Tibial nerve (tissue), 4 donors: Measurements from ENCODE around the gene KIF25. TPM values are rescaled to one million over a fixed set of nuclear protein-coding genes. Genes with fewer than 3 reads are reported as not detected.

Experiments
- DNase-seq, 2 donors: peaks; one replicate each; pipeline ENCODE4 v3.0.0-alpha.2; 2019; ENCODE audit warnings: low spot score in 2 of 2
- H3K27ac ChIP-seq, 4 donors: fragments of 200-600 bp; sonication (generic) in 3 of 4; one replicate each; pipeline ENCODE4 v1.5.1; 2017 to 2019; ENCODE audit warnings: mild to moderate bottlenecking in 1 of 4
- H3K27me3 ChIP-seq, 2 donors: fragments of 200-600 bp; sonication (generic) in 1 of 2; one replicate each; pipeline versions ENCODE4 v1.5.1 to v1.6.0; 2017 to 2019
- H3K36me3 ChIP-seq, 3 donors: fragments of 200-600 bp; sonication (generic); one replicate each; pipeline ENCODE4 v1.5.1; 2018 to 2019
- H3K4me1 ChIP-seq, 4 donors: fragments of 200-600 bp; sonication (generic) in 3 of 4; one replicate each; pipeline ENCODE4 v1.5.1; 2017 to 2019
- H3K4me3 ChIP-seq, 4 donors: fragments of 200-600 bp; sonication (generic) in 3 of 4; one replicate each; pipeline ENCODE4 v1.5.1; 2017 to 2019; ENCODE audit warnings: mild to moderate bottlenecking in 1 of 4, moderate library complexity in 1 of 4
- H3K9me3 ChIP-seq, 4 donors: fragments of 200-600 bp; sonication (generic) in 3 of 4; one replicate each; pipeline ENCODE4 v1.5.1; 2017 to 2019
- EP300 ChIP-seq, 2 donors: sonication (generic); formaldehyde crosslinking; IDR thresholded peaks; one replicate each; pipeline ENCODE4 v1.6.1; 2017; ENCODE audit warnings: antibody characterized with exemption in 2 of 2, mild to moderate bottlenecking in 1 of 2
- POLR2A ChIP-seq, 2 donors: fragments of 450-650 bp; IDR thresholded peaks; one replicate each; pipeline ENCODE4 v1.6.1; 2017; ENCODE audit warnings: antibody characterized with exemption in 2 of 2, mild to moderate bottlenecking in 2 of 2, moderate library complexity in 2 of 2
- WGBS, 2 donors: methylation state at CpG; one replicate each; pipeline ENCODE4 v1.1.5; 2018; 5-methylcytosine and 5-hydroxymethylcytosine counted together
- total RNA-seq, 4 donors: library from RNA; depleted of rRNA; stranded (reverse); fragments of >200 nt; gene quantifications; one replicate each; pipeline ENCODE4 v1.1.0, GENCODE V29; 2016
- TF ChIP-seq, protein P1 (sequence below), 5 experiments: fragments of 200-600 bp in 3 of 5; fragments of 450-650 bp in 2 of 5; sonication (generic) in 3 of 5; IDR thresholded peaks; one replicate each; pipeline ENCODE4 v1.5.1; 2016 to 2019; ENCODE audit warnings: antibody characterized with exemption in 5 of 5, mild to moderate bottlenecking in 3 of 5, moderate library complexity in 2 of 5

KIF25 gene
- total RNA-seq, 4 donors from 2014 or later, result not detected

DNA sequence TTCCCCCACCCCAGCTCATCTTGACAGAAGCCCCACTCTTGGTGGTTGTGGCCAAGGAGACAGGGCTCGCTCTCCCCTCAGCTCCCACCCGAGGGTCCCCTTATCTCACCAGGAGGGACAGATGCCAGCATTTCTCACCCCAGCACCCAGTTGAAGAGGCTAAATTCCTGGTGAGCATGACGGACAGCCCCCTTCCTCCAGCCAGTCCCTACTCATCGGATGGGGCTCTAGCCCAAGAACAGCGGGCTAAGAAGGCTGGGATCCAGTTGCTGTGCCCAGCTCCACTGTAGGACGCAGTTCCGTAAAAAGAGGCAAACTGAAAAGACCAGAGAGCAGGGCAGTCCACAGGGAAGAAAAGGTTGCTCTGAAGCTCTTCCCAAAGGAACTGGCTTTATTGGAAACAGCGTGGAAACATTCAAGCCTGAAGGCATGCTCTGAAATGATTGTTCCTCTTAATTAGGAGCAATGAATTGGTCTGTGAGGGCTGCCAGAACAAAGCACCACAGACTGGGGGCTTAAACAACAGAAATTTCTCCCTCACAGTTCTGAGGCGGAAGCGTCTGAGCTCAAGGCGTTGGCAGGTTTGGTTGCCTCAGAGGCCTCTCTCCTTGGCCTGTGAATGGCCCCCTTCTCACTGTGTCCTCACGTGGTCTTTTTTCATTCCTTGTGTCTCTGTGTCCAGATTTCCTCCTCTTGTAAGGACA, 17.9 kb upstream of the KIF25 start:
- H3K4me1 ChIP-seq, result peaks cover 0 to 7% (median 0%) of the 10 kb centered on the region in 4 donors
- TF ChIP-seq, protein P1, sequence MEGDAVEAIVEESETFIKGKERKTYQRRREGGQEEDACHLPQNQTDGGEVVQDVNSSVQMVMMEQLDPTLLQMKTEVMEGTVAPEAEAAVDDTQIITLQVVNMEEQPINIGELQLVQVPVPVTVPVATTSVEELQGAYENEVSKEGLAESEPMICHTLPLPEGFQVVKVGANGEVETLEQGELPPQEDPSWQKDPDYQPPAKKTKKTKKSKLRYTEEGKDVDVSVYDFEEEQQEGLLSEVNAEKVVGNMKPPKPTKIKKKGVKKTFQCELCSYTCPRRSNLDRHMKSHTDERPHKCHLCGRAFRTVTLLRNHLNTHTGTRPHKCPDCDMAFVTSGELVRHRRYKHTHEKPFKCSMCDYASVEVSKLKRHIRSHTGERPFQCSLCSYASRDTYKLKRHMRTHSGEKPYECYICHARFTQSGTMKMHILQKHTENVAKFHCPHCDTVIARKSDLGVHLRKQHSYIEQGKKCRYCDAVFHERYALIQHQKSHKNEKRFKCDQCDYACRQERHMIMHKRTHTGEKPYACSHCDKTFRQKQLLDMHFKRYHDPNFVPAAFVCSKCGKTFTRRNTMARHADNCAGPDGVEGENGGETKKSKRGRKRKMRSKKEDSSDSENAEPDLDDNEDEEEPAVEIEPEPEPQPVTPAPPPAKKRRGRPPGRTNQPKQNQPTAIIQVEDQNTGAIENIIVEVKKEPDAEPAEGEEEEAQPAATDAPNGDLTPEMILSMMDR (IDR thresholded peaks at IDR 0.05), result no peak
- TF ChIP-seq POLR2A (IDR thresholded peaks at IDR 0.05) (no peak), EP300 (IDR thresholded peaks at IDR 0.05) (no peak)

DNA sequence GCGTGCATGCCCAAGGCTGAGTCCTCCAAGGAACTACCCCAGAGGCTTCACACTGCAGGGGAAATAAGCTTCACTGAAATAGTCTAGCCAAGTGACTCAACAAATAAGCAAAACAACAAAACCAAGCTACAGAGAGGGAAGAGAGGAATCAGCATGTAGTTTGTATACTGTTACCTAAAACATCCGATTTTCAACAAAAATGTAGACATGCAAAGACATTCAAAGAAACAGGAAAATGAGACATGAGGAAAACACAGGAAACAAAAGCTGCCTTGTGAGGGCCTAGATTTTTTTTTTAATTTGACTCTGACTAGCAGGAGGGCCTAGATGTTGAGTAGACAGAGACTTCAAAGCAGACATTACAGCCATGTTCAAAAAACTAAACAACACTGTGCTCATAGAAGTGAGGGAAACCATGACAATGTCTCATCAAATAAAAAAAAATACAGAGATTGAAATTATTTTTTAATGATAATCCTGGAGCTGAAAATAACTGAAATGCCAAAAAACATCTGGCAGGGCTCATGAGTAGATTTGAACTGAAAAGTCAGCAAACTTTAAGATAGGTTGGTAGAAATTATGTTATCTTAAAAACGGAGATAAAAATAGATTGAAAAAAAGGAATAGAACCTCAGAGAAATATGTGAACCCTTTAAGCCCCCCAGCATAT, 16.4 kb upstream of the KIF25 start:
- Histone ChIP-seq H3K9me3 (no peaks in the 10 kb centered on the region), H3K36me3 (no peaks in the 10 kb centered on the region), H3K27me3 (no peaks in the 10 kb centered on the region), H3K4me1 (no peaks in the 10 kb centered on the region), H3K27ac (no peak overlapping the region), H3K4me3 (no peak overlapping the region)
- DNase-seq, result no peak
- TF ChIP-seq, protein P1 (IDR thresholded peaks at IDR 0.05), result no peak
- TF ChIP-seq POLR2A (IDR thresholded peaks at IDR 0.05) (no peak), EP300 (IDR thresholded peaks at IDR 0.05) (no peak)
- WGBS, 2 donors, result 41 to 48% methylated on average over 3 of the region's 3 CpGs

More for the DNA sequence above, 17.9 kb upstream of the KIF25 start:
- Histone ChIP-seq H3K27ac (no peak overlapping the region), H3K27me3 (no peaks in the 10 kb centered on the region), H3K9me3 (no peaks in the 10 kb centered on the region), H3K36me3 (no peaks in the 10 kb centered on the region), H3K4me3 (no peak overlapping the region)
- no peak for DNase-seq
- 78 to 79% methylated on average over 11 to 12 of the region's 12 CpGs for WGBS, 2 donors

DNA sequence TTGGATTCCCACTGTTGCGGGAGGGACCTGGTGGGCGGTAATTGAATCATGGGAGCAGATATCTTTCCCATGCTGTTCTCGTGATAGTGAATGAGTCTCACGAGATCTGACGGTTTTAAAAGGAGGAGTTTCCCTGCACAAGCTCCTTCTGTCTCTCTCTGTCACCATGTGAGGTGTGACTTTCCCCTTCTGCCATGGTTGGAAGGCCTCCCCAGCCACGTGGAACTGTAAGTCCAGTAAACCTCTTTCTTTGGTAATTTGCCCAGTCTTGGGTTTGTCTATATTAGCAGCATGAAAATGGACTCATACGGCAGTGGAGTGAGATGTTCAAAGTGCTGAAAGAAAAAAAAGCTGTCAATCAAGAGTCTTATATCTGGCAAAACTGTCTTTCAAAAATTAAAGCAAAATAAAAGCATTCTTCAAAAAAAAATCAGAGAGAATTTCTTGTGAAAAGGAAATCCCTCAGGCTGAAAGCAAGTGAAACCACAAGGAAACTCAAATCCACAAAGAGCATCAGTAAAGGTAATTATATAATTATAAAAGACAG, 15.5 kb upstream of the KIF25 start:
- Histone ChIP-seq H3K4me1 (no peaks in the 10 kb centered on the region), H3K36me3 (no peaks in the 10 kb centered on the region), H3K27me3 (no peaks in the 10 kb centered on the region), H3K9me3 (no peaks in the 10 kb centered on the region), H3K4me3 (no peak overlapping the region), H3K27ac (no peak overlapping the region)
- no peak for DNase-seq
- TF ChIP-seq POLR2A (IDR thresholded peaks at IDR 0.05) (no peak), EP300 (IDR thresholded peaks at IDR 0.05) (no peak)
- TF ChIP-seq, protein P1 (IDR thresholded peaks at IDR 0.05), result no peak
- 80 to 81% methylated on average over 7 of the region's 7 CpGs for WGBS, 2 donors

DNA sequence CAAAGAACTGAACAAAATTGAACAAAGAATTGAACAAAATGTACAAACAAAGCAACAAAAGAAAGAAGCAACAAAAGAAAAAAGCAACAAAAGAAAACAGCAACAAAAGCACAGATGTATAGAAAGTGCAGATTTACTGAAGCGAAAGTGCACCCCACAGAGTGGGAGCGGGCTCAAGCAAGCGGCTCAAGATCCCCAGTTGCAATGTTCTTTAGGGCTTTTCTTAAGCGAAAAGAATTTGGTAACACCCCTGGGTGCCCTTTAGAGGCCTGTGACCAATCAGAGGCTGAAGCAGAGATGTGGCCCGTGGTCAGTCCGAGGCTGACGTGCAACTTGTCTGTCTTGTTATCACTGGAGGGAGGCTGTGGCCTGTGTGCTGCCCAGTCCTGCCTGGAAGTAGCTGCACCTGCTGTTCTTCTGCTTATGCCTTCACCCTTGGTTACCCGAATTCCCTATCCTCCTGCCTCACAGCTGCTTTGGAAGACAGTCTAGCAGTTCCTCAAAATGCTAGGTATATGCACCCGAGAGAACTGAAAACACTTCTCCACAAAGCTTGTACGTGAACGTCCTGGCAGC, 13.2 kb upstream of the KIF25 start:
- H3K4me1 ChIP-seq, result no peaks in the 10 kb centered on the region
- H3K27ac ChIP-seq, result no peak overlapping the region
- TF ChIP-seq POLR2A (IDR thresholded peaks at IDR 0.05) (no peak), EP300 (IDR thresholded peaks at IDR 0.05) (no peak)
- TF ChIP-seq, protein P1 (IDR thresholded peaks at IDR 0.05), result no peak
- 90 to 96% methylated on average over 11 of the region's 11 CpGs for WGBS, 2 donors
- H3K9me3 ChIP-seq, result no peaks in the 10 kb centered on the region
- no peaks in the 10 kb centered on the region for H3K36me3 ChIP-seq
- no peak for DNase-seq
- no peak overlapping the region for H3K4me3 ChIP-seq
- H3K27me3 ChIP-seq, result no peaks in the 10 kb centered on the region
